ENCODE data around the gene MYOD1.

DNA sequence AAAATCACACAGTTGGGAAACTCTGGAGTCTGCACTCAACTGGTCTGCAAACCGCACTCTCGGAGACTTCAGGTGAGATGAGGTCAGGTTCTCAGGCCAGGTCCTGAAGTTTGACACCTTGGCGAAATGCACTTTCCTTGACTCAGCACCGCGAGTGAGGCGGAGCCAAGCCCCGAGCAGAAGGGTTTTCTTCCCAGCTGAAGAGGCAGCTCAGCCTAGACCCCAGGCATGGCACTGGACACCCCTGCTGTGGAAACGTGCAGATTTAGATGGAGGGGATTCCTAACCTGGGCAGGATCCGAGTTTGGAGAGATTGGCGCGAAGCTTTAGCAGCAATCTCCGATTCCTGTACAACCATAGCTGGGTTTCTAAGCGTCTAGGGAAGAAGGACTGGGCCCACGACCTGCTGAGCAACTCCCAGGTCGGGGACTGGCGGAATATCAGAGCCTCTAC lies 835 bp upstream of the MYOD1 start:
- TF ChIP-seq, protein P1, sequence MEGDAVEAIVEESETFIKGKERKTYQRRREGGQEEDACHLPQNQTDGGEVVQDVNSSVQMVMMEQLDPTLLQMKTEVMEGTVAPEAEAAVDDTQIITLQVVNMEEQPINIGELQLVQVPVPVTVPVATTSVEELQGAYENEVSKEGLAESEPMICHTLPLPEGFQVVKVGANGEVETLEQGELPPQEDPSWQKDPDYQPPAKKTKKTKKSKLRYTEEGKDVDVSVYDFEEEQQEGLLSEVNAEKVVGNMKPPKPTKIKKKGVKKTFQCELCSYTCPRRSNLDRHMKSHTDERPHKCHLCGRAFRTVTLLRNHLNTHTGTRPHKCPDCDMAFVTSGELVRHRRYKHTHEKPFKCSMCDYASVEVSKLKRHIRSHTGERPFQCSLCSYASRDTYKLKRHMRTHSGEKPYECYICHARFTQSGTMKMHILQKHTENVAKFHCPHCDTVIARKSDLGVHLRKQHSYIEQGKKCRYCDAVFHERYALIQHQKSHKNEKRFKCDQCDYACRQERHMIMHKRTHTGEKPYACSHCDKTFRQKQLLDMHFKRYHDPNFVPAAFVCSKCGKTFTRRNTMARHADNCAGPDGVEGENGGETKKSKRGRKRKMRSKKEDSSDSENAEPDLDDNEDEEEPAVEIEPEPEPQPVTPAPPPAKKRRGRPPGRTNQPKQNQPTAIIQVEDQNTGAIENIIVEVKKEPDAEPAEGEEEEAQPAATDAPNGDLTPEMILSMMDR (conservative IDR thresholded peaks at IDR 0.05; ENCODE audit: low read depth, low read length) = no peak
- no peak for TF ChIP-seq EZH2phosphoT487 (IDR thresholded peaks at IDR 0.05; ENCODE audit: borderline replicate concordance, low read length)
- TF ChIP-seq EZH2 (IDR thresholded peaks at IDR 0.05; ENCODE audit: low read length, unreplicated experiment) = no peak

Measured in PC-3 (cell line).